Stimulated activated naive CD4-positive, alpha-beta T cell (primary cell): ENCODE measurements around the gene GDI1.
A peak's percentile ranks its signal among the peaks of the same experiment; 100 is the strongest.
"Not testable (repeated sequence)": the region's sequence is repeated elsewhere in the genome, so short reads cannot be mapped to it uniquely, and the experiment has no call there.

Source experiments
- DNase-seq, 6 experiments: peaks; one replicate each; lab custom pipeline; 2025; lab: John Stamatoyannopoulos, UW

The GDI1 gene

GRCh38 chrX:154436983-154437752 is at the start of gene GDI1:
Gene GDI1 (plus strand): TSS chrX:154437154. CDS start chrX:154437255, 101 bp downstream.
- peak; percentile 22 to 80 (median 60) for DNase-seq

DNA sequence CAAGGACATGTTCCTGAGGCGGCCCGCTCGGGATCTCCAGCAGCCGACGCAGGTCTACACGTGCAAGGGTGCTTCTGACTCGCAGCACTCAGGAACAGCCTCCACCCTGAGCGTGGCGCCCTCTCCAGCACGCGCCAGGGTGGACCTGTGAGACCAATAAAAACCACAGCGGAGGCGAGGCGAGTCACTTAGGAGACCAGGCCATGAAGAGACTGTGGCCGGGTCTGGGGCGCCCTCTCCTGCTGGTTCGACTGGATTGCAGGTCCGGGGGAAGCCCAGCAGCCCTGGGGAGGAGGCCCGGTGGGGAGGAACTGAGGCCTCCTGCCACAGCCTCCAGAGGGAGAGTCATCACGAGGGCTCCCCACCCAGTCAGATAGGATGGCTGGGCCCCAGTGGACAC is 48.9 kb upstream of the GDI1 start:
- DNase-seq: not testable (repeated sequence)

DNA sequence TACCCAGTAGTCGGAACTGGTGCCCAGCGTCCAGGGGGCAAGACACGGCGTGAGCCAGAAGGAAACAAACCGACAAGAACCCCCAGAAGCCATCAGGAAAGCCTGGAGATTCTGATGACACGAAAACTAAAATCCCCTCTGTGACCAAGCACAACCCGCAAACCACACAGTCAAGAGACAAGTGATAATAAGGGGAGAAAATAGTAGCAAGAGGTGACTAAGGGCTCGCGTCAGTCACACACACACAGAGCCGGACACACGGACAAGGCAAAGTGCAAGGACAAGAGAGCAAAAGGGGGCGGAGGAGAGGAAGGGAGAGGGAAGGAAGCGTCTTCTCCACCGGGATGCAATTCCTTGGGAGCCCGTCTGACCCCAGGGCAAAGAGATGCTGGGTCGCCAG is 48.3 kb upstream of the GDI1 start:
- DNase-seq: not testable (repeated sequence)

- DNase-seq: not testable (repeated sequence)
Measured at GRCh38 chrX:154389812-154390747, 46.9 kb upstream of the GDI1 start.

DNA sequence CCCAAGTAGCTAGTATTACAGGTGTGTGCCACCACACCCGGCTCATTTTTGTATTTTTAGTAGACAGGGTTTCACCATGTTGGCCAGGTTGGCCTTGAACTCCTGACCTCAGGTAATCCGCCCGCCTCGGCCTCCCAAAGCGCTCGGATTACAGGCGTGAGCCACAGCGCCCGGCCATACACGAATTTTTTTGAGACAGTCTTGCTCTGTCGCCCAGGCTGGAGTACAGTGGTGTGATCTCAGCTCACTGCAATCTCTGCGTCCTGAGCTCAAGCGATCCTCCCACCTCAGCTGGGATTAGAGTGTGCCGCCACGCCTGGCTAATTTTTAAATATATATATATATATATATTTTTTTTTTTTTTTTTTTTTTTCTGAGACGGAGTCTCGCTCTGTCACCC is 40.6 kb upstream of the GDI1 start:
- DNase-seq: not testable (repeated sequence)

DNA sequence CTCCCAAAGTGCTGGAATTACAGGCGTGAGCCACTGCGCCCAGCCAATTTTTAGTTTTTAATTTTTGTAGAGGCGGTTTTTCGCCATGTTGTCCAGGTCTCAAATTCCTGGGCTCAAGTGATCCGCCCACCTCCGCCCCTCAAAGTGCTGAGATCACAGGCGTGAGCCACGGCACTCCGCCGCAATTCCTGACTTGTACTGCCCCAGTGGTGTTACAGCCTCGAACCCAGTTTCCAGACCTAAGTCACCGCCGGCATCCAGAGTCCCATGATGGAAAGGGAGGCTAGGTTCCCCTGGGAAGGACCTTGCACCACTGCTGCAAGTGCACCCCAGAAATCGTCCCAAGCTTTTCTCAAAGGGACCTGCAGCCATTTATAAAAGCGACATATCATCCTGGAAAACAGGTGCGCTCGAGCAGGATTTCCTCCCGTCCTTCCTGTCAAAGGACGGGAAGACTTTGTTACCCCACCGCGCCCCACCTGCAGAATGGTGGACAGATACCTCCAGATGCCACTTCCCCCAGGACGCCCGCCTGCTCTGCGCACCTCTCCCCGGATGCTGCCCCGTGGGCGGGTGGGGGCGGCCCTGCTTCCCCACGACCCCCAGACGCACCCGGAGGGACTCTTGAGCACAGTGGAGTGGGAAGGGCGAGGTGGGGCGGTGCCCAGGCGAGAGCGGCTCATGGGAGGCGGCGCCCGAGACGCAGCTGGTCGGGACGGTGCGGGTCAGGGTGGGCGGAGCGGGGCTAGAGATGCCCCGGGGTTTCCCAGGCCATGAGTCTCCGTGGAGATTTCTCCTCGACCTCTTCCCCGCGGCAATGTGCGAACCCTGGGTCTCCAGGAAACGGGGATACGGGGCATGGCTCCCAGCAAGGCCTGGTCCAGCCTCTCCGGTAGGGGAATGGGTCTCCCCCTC is 39.7 kb upstream of the GDI1 start:
- DNase-seq: peak in 1 of 6 experiments; percentile 47

- DNase-seq: peak; percentile 75 to 87 (median 83)
Measured at GRCh38 chrX:154397888-154398667, 38.9 kb upstream of the GDI1 start, which contains the start of gene RPL10. Gene RPL10 (plus strand): TSS chrX:154398377. CDS start chrX:154398520, 143 bp downstream.

GRCh38 chrX:154398668-154399526 is 38.1 kb upstream of the GDI1 start:
- DNase-seq: peak; percentile 58 to 87 (median 74)

DNA sequence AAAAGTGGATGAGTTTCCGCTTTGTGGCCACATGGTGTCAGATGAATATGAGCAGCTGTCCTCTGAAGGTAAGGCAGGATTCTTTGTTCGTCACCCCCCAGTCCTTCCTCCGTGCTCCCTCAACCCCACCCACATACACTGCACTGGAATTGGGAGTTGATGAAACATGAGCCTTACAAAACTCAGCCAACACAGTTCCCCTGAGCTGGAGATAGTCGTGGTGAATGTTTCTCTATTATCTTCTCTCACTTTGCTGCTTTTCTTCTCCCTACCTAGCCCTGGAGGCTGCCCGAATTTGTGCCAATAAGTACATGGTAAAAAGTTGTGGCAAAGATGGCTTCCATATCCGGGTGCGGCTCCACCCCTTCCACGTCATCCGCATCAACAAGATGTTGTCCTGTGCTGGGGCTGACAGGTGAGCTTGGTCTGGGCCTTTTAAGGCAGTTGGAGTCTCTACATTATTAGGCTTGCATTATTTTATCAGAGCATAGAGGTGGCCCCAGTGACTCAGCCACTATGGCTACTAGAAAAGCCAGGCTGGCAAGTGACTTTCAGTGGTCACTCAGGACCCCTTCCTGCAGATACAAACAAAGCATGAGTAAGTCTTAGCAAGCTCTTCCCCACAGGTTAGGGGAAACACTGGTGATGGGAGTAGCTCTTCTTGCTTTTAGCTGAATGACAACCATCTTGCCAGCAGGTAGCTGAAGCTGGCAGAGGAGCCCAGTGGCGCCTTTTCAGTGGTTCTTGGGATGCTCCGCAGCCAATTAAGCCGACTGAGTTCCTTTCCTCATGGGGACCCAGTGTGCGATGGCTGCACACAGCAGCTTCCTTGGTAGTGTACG is 37.2 kb upstream of the GDI1 start:
- DNase-seq: peak in 3 of 6 experiments; percentile 16 to 21 (median 20)

DNA sequence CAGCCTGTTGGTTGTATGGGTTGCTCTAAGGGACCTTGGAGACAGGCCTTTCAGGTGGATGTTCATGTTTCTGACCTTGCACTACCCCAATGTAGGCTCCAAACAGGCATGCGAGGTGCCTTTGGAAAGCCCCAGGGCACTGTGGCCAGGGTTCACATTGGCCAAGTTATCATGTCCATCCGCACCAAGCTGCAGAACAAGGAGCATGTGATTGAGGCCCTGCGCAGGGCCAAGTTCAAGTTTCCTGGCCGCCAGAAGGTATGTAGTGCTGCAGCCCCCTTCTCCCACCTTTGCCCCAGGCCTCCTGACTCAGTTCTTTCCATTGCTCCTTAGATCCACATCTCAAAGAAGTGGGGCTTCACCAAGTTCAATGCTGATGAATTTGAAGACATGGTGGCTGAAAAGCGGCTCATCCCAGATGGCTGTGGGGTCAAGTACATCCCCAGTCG is 36.6 kb upstream of the GDI1 start:
- not testable (repeated sequence) for DNase-seq

DNA sequence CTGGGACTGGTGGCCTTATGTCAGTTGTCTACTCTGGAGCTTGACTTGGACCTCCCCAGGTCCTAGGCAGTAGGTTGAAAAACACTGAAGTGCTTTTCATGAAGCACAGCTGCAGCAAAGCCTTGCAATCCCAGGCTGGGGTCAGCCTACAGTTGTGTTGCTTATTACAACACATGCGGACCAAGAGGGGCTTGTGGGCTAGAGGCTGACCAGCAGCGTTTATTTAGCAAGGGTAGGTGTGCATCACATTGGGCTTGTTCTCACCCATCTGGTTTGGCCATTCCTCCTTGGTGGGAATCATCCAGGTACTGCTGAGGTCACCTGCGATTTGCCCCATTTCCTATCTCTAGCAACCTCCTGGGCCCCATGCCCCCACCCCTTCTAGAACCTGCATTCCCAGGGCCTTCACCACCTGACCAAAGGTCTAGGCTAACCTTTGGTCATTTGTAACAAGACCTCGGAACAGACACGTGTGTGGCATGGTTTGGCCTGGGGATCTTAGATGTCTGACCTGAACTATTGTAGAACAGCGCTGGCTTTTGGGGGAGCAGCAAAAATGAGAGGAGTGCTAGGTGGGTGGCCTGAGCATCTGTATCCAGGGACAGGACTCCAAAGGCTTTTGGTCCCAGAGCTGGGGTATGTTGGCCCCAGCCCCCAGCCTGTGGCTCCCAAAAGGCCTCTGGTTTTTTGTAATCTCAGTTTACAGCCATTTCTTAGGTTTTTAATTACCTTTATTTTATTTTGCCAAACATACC is 35.7 kb upstream of the GDI1 start:
- peak in 1 of 6 experiments; percentile 13 for DNase-seq

DNA sequence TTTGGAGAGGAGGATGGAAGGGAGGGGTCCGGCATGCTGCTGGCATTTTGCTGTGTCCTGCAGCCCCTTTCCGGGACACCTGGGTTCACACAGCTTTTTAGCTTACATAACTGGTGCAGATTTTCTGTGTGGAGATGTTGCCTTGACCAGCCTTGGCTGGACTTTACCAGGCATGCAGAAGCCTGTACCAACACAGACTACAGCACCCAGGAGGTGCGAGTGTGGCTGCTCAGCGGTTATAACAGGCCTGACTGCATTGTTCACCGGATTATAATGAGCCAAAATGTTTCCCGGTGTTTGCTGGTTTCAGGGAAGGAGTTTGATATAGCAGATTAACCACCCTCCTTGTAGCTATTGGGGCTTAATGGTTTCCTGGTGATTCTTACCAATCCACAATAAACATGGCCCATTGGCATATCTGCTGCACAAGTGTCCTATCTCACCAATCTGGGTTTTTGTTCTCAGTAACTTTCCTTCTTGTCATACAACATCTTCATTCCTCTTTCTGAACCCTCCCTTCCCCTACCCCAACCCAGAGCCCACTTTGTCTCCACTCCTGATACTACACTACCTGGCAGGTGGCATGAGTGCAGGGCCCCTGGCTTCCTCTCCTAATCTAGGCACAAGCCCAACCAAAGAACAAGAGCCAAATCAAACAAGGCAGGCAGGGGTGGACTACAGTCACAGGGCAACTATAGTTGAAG is 34.9 kb upstream of the GDI1 start:
- DNase-seq: no peak

- DNase-seq: no peak
Measured at GRCh38 chrX:154402622-154403127, 34.3 kb upstream of the GDI1 start.

DNA sequence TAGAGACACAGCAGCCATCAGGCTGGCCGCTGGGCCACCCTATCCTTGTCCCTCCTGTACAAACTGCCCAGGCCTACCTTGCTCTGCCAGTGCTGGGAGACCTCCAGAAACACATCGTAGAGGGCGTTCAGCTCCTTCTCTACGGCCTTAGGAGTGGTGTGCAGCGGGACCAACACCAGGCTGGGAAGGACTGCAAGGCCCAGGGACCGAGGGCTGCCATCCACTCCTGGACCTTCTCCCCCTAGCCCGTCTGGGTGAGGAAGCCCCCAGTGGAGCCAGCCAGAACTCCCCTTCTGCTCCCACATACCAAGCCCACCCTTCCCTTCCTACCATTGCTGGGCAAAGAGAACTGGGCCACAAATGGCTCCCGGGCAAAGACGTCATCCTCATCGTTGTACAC is 33.8 kb upstream of the GDI1 start:
- DNase-seq: no peak

- no peak for DNase-seq
Measured at GRCh38 chrX:154403858-154404257, 33.1 kb upstream of the GDI1 start.

- no peak for DNase-seq
Measured at GRCh38 chrX:154404625-154405192, 32.2 kb upstream of the GDI1 start.
